ENCODE measurements around the gene FBXL16.

GRCh38 chr16:646679-647172, 58.9 kb downstream of the FBXL16 start:
- TF ChIP-seq EZH2 (IDR thresholded peaks at IDR 0.05; ENCODE audit: borderline replicate concordance, low read length) (no peak), CTCF (IDR thresholded peaks at IDR 0.05; ENCODE audit: low read length) (no peak)

All from OCI-LY1 (cell line).